Kidney (tissue), 14 donors: ENCODE measurements around the gene MAML3. TPM values are rescaled to one million over a fixed set of nuclear protein-coding genes. Genes with fewer than 3 reads are reported as not detected.

Source experiments
- DNase-seq, 5 donors: peaks; one replicate each; pipeline ENCODE4 v3.0.0-alpha.2; 2013 to 2020
- FAIRE-seq: peaks from 2 replicates; lab custom pipeline; 2012; peaks lifted over from hg19 to GRCh38; lab: Jason Lieb, UNC
- H3K27ac ChIP-seq, 2 donors: one replicate each; pipeline ENCODE4 v1.7.0; 2013; ENCODE audit warnings: low read depth in 2 of 2, low read length in 2 of 2, inconsistent platforms in 1 of 2
- H3K27me3 ChIP-seq: one replicate; pipeline ENCODE4 v1.7.1; 2013; ENCODE audit warnings: low read length, inconsistent platforms; ENCODE audit not compliant: control insufficient read depth, insufficient read depth
- H3K36me3 ChIP-seq, 3 donors: one replicate each; pipeline versions ENCODE4 v1.7.0 to v1.7.1; 2013; ENCODE audit warnings: low read length in 3 of 3, control low read depth in 1 of 3, inconsistent platforms in 1 of 3; ENCODE audit not compliant: insufficient read depth in 3 of 3, control insufficient read depth in 2 of 3
- H3K4me1 ChIP-seq, 3 donors: one replicate each; pipeline versions ENCODE4 v1.7.0 to v1.7.1; 2013; ENCODE audit warnings: low read length in 3 of 3, inconsistent platforms in 1 of 3, low read depth in 1 of 3; ENCODE audit not compliant: control insufficient read depth in 2 of 3, insufficient read depth in 2 of 3
- H3K4me3 ChIP-seq, 3 donors: one replicate each; pipeline versions ENCODE4 v1.7.0 to v1.8.1; 2013; ENCODE audit warnings: low read length in 3 of 3, control low read depth in 1 of 3, inconsistent platforms in 1 of 3
- H3K9ac ChIP-seq, 3 donors: one replicate each; pipeline versions ENCODE4 v1.7.0 to v1.7.1; 2013; ENCODE audit warnings: low read length in 3 of 3, control low read depth in 1 of 3, inconsistent platforms in 1 of 3
- H3K9me3 ChIP-seq, 3 donors: one replicate each; pipeline versions ENCODE4 v1.7.0 to v1.7.1; 2013; ENCODE audit warnings: low read length in 3 of 3, control low read depth in 1 of 3, inconsistent platforms in 1 of 3; ENCODE audit not compliant: control insufficient read depth in 2 of 3, insufficient read depth in 1 of 3
- intact Hi-C: fragments of 100-400 bp; cut with DNase I; formaldehyde crosslinking; loops from one replicate; pipeline ENCODE4 v1.11.1; 2022
- polyA plus RNA-seq: library from polyadenylated mRNA; stranded (reverse); fragments of 350-450 nt; fragmentation: Illumina TruSeq; extraction: RNeasy Lipid Tissue Mini Kit (QIAGEN cat#74804); gene quantifications from one replicate; pipeline ENCODE4 v1.2.3, GENCODE V29; 2014; ENCODE audit warnings: low read depth, low replicate concordance; ENCODE audit not compliant: insufficient read depth
- total RNA-seq: library from RNA; stranded (reverse); fragmentation: NEBNext Ultra II Directional; extraction: Animal tissue kit (Norgen Biotek cat#: 25700); gene quantifications from one replicate; pipeline ENCODE4 v1.2.1, GENCODE V29; 2021
- TF ChIP-seq, protein P1 (sequence below): IDR thresholded peaks from 3 replicates; pipeline ENCODE4 v1.5.1; 2012; ENCODE audit warnings: mild to moderate bottlenecking, moderate library complexity, borderline replicate concordance; ENCODE audit not compliant: insufficient read depth; ENCODE audit errors: extremely low read depth
- donor health status: control.
- donor health status: control.
- donor health status: control.
- donor health status: control.
- donor health status: control.
- donor health status: DM: yes; HTN: yes; CAD: no.
- donor health status: Normal renal cell carcinoma (clear cell type).

MAML3 gene
- total and polyA plus RNA-seq, 2 donors from 2014 or later: 1.4 to 10.4 TPM

DNA sequence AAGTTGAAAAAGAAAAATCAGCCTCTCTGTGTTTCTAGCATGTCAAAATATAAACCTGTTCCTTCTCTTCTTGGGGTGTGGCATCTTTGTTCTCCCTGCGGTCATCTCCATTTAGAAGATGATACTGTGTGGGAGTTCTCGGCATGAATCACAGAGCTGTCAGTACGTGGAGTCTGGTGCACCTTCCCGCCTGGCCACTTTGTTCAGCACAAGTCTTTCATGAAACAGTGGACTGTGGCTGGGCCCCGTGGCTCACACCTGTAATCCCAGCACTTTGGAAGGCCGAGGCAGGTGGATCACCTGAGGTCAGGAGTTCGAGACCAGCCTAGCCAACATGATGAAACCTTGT, 166.5 kb downstream of the MAML3 start:
- H3K27me3 ChIP-seq: no peaks in the 10 kb centered on the region
- TF ChIP-seq, protein P1, sequence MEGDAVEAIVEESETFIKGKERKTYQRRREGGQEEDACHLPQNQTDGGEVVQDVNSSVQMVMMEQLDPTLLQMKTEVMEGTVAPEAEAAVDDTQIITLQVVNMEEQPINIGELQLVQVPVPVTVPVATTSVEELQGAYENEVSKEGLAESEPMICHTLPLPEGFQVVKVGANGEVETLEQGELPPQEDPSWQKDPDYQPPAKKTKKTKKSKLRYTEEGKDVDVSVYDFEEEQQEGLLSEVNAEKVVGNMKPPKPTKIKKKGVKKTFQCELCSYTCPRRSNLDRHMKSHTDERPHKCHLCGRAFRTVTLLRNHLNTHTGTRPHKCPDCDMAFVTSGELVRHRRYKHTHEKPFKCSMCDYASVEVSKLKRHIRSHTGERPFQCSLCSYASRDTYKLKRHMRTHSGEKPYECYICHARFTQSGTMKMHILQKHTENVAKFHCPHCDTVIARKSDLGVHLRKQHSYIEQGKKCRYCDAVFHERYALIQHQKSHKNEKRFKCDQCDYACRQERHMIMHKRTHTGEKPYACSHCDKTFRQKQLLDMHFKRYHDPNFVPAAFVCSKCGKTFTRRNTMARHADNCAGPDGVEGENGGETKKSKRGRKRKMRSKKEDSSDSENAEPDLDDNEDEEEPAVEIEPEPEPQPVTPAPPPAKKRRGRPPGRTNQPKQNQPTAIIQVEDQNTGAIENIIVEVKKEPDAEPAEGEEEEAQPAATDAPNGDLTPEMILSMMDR: no peak
- no peaks in the 10 kb centered on the region for H3K36me3 ChIP-seq
- no peaks in the 10 kb centered on the region for H3K9me3 ChIP-seq
- no peak overlapping the region for H3K27ac ChIP-seq
- intact Hi-C loops: no loop called here
- no peaks in the 10 kb centered on the region for H3K4me1 ChIP-seq
- H3K4me3 ChIP-seq: no peak overlapping the region
- DNase-seq: peak in 4 of 5 donors; percentile 57 to 76 (median 60)
- FAIRE-seq: no peak
- H3K9ac ChIP-seq: no peak overlapping the region

DNA sequence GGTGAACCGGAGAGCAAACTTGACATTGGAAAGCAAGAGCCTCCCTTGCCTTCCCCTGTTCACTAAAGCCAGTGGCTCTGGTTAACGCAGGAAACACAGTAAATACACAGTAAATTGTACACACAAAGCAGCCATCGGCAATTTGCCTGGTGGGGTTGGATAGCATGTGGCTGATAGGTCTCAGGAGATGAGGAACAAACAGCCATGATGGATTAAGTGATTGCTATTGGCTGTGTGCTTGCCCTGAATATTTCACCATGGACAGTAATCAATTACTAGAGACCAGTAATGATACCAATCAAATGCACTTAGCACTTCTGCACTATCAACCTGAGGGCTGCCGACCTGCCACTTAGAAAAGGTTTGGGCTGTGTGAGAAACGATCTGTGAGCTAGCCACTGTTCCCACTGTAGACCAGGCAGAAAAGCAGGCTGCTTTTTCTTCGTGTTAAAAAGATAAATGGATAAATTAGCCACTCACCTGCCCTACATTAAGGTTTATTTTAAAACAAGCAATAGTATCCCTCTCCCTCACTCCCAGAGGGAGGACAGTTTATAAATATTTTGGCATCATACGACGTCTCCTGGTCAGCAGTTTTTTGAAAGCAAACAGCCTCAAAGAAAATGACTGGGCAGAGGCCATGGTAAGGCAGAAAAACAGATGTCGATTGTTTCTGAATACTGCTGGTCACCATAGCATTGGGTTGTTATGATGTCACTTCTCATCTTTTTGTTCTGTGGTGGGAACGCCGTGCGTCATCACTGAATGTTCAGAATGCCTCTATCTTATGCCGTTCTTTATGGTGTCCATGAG, 167.1 kb downstream of the MAML3 start:
- intact Hi-C loops: no loop called here
- Histone ChIP-seq H3K36me3 (no peaks in the 10 kb centered on the region), H3K9me3 (no peaks in the 10 kb centered on the region), H3K27ac (no peak overlapping the region), H3K4me3 (no peak overlapping the region), H3K4me1 (no peaks in the 10 kb centered on the region), H3K9ac (no peak overlapping the region), H3K27me3 (no peaks in the 10 kb centered on the region)
- TF ChIP-seq, protein P1: no peak
- DNase-seq (no peak), FAIRE-seq (no peak)

DNA sequence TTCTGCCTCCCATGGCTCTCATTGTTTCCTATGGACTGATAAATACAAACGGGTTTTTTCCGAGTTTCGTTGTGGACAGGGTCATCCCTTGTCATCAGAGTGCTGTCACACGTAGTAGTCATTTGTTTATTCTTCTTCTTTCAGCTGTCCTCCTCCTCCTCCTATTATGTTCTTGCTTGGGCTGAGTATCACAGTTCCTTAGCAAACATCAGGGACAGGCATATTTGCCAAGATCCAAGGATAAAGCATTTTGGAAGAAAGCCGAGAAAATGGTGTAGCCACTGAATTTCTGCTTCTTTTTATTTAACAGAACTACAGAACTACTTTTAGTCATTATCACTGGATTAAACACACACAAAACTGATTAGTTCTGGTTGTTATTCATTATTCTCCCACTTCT, 167.9 kb downstream of the MAML3 start:
- no peaks in the 10 kb centered on the region for H3K4me1 ChIP-seq
- H3K9me3 ChIP-seq: no peaks in the 10 kb centered on the region
- intact Hi-C loops: no loop called here
- H3K27ac ChIP-seq: no peak overlapping the region
- TF ChIP-seq, protein P1: no peak
- H3K36me3 ChIP-seq: no peaks in the 10 kb centered on the region
- H3K9ac ChIP-seq: no peak overlapping the region
- DNase-seq: no peak
- H3K4me3 ChIP-seq: no peak overlapping the region
- H3K27me3 ChIP-seq: no peaks in the 10 kb centered on the region
- FAIRE-seq: no peak
